HG03025 (cell line): ENCODE measurements around the gene TMX2.

Experiments used
- ATAC-seq: cut with Tn5 transposase; IDR thresholded peaks from one replicate; pipeline ENCODE4 v1.9.1; 2021; ENCODE audit warnings: mild to moderate bottlenecking, moderate library complexity; ENCODE audit not compliant: unreplicated experiment, low FRiP score

The TMX2 gene

GRCh38 chr11:57763568-57763967 lies 51.2 kb downstream of the TMX2 start:
- no peak for ATAC-seq

GRCh38 chr11:57764021-57764420 lies 51.6 kb downstream of the TMX2 start:
- no peak for ATAC-seq

DNA sequence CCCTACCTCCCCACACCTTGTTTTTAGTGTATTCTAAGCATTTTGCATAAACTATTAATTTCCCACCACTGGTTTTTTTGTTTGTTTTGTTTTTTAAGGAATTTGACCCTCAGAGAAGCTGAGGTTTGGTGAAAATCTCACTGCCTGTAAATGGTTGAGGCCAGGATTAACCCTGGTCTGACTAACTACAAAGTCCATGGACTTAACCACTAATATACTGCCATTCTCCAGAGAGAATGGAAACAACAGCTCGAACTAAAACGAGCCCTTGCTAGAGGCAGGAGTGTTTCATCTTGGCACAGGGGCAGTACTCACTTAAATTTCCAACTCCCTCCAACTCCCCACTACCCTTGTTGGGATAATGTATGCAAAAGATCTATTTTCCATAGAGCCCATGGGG lies 52.2 kb downstream of the TMX2 start:
- ATAC-seq, result no peak

- ATAC-seq, result no peak
Measured at GRCh38 chr11:57764972-57765371, 52.6 kb downstream of the TMX2 start.

DNA sequence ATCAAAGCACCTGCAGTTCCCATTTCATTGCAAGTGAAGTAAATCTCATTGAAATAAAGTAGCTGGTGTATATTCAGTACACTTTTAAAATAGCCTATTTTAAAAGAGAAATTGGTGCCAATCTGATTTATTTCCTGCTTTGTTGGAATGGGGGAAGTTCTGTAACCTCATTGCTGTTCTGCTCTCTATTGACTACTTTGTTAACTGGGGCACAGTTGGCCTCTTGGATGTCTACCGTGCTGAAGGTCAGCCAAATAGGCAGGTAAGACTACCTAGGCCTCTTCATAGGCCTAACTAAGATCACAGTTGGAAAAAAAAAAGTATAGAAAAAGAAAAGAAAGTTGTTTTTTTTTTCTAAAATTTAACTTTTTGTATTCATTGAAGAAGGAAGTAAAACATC lies 58.4 kb downstream of the TMX2 start:
- no peak for ATAC-seq

GRCh38 chr11:57771365-57771764 lies 59.0 kb downstream of the TMX2 start:
- ATAC-seq, result no peak

DNA sequence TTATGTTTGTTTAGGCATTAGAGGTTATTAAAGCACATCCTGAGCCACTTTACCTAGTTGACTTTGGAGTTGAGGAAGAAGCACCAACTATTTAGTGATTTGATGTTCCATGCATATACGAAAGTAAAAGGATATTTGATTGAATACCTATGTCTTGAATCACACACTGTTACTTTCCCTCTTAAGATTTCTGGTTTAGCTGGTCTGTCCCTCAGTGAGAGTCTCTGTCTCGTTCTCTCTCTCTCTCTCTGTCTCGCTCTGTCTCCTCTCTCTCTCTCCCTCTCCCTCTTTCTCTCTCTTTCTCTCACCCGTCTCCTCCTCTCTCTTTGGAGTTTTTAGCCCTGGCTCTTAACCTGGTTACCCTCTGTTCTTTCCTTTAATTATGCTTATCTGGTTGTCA lies 60.2 kb downstream of the TMX2 start:
- no peak for ATAC-seq

GRCh38 chr11:57773026-57773598 lies 60.7 kb downstream of the TMX2 start:
- no peak for ATAC-seq

GRCh38 chr11:57775491-57775890 lies 63.1 kb downstream of the TMX2 start:
- ATAC-seq, result no peak

DNA sequence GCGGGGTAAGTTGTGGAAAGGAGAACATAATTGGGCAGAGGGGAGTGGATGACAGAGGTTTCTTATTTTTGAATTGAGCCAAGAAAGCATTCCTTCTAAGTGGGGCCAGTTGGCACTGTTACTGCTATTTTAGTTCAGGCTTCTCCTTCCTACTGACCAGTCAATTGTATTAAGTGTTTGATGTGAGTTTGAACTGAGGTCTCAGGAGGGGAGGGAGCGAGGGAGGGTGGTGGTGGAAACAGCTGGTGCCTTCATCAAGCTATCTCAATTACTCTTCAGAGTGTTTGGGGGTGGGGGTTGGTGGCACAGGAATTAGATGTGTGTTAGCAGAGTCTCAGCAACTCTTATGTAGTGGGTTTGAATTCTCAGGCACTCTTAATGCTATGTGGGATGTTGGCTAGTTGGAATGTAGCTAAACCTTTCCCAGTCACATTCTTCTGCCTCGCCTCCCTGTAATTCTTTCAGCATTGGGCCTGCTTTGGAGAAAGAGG lies 63.7 kb downstream of the TMX2 start:
- ATAC-seq, result no peak

DNA sequence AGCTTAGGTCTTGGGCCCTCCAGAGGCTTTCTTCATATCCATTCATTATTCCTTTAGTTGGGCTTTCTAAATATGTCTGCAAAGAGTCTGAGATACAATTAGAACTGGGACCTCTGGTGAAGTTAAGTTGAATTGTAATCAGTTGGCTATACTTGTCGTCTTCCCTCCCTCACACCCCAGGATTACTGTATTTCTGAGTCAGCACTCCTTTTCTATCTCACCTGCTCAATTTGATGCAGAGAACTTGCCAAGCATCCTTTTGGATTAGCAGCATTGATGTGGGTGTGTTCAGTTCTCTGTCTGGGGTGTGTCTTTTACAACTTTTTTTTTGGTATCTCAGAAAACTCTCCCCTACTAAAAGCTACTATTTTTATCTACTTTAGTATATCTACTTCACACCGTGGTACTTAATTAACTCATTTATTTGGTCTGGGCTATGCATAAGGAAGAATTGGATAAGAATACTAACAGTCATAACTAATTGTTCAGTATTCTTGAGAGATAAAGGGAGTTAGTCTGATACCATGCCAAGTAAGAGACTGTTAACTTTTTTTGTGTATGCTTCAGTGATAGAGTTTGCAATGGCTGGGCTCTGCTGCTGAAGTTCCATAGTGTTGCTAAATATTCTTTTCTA lies 64.3 kb downstream of the TMX2 start:
- no peak for ATAC-seq

DNA sequence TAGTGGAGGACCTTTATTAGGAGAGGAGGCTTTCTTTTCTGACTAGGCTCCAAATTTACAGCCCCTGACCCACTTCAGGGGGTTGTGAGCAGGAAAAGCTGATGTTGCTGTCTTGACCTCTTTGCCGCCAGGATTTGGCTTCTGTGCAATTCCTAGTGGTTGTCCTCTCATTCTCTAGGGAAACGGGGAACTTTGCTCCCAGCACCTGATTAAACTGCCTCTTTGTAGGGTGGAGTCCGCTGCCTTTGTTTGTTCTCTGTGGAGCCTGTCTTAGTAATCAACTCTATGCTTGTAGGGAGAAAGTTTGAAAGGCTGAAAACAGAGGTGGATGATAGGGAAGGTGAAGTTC lies 65.5 kb downstream of the TMX2 start:
- ATAC-seq, result no peak

- ATAC-seq, result no peak
Measured at GRCh38 chr11:57778318-57779037, 66.1 kb downstream of the TMX2 start.

DNA sequence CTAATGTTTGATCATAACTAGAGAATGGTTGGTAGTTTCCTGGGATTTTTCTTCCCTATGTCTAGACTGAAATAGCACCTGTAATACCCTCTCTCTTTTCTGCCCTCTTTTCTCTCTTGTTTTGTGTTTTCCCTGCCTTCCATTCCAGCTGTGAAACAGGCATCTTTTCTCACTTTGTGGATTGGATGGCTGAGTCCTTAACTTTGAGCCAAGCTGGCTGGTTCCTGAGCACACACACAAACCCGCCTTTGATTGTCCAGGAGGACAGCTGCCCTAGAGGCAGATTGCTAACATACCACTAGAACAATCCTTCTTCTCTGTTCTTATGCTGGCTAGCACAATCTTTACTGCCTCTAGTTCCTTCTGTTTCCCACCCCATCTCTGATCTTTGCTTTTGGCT lies 66.9 kb downstream of the TMX2 start:
- no peak for ATAC-seq

DNA sequence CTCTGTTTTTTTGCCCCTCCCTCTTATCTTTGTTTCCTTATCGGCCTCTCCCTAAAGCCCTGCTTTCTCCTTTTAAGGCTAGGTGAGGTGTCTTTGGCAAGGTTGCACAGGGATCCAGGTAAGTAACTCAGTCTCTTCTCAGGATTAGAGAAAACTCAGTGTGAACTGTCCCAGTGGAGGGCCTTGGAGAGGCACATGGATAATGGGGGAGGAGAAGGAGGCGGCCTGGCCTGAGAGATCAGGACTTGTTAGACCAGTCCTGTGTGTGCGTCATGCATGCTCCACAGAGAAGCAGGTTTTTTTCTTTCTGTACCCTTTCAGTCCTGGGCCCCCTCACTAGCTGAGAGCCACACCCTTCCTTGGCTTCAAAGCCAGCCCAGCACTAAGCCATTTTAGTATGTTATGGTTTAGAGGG lies 69.1 kb downstream of the TMX2 start:
- ATAC-seq, result no peak

- ATAC-seq, result no peak
Measured at GRCh38 chr11:57785072-57785471, 72.7 kb downstream of the TMX2 start.

DNA sequence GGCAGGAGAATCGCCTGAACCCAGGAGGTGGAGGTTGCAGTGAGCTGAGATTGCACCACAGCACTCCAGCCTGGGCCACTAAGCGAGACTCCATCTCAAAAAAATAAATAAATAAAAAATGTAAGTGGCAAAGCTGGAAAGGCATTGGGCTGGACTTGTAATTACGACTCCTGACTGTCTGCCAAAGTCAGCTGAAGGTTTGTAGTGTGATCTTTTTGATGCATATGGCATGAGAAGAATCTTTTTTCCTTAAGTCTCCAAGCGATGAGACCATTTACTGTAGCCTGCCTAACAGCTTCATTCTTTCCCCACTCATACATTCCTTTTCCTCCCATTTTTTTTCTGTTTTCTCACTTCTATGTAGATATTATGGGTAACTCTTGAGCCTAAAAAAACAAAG lies 74.0 kb downstream of the TMX2 start:
- no peak for ATAC-seq

- no peak for ATAC-seq
Measured at GRCh38 chr11:57787006-57787604, 74.7 kb downstream of the TMX2 start.

DNA sequence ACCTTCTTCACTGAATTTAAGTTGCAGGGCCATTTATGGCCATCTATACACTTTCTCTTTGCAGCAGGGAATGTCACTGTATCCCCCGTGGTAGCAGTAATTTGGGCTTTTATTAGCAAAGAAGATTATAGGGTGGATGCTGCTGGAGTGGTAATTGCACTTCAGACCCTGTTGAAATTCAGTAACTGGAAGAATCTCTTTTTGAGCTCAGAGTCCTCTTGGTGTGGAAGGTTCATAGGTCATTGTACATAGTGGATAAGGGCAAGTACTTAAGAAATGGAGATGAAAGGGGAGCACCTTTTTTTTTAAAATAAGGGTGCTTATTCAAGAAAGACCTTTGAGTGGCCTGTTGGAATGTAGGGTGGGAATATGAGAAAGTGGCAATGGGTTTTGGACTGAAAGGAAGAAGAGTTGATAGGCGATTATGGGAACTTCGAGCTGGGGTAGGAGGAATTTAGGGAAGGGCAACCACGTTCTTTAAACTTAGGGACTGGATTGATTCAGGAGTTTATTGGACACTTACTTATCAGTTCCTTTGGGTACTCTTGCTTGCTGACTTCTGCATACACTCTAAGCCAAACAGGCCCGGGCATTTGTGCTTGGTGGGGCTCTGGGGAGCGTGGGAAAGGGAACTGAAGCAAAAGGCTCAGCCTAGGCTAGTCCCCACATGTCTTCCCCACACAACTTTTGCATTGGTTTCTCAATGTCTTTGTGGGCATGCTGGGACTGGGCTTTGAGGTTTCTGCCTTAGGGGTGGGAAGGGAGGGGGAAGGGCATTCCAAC lies 75.7 kb downstream of the TMX2 start:
- no peak for ATAC-seq

GRCh38 chr11:57788703-57789088 lies 76.3 kb downstream of the TMX2 start:
- no peak for ATAC-seq
